ENCODE data around the gene TCF4.

Gene TCF4

GRCh38 chr18:55339990-55340389 lies 248.0 kb downstream of the TCF4 start:
- no peak for DNase-seq

- no peak for DNase-seq
These were observed 248.9 kb downstream of the TCF4 start for GRCh38 chr18:55338978-55339650.

GRCh38 chr18:55337908-55338521 lies 250.0 kb downstream of the TCF4 start:
- DNase-seq: no peak

- DNase-seq: no peak
These were observed 250.9 kb downstream of the TCF4 start for GRCh38 chr18:55337138-55337537.

- DNase-seq: no peak
These were observed 251.4 kb downstream of the TCF4 start for GRCh38 chr18:55336438-55337100.

GRCh38 chr18:55334875-55335274 lies 253.1 kb downstream of the TCF4 start:
- DNase-seq: no peak

GRCh38 chr18:55331301-55331700 lies 256.7 kb downstream of the TCF4 start:
- no peak for DNase-seq

GRCh38 chr18:55328301-55328700 lies 259.7 kb downstream of the TCF4 start:
- no peak for DNase-seq

GRCh38 chr18:55327454-55327853 lies 260.5 kb downstream of the TCF4 start:
- DNase-seq: no peak

- no peak for DNase-seq
These were observed 261.9 kb downstream of the TCF4 start for GRCh38 chr18:55326134-55326533.

- DNase-seq: no peak
These were observed 263.8 kb downstream of the TCF4 start for GRCh38 chr18:55324166-55324565.

GRCh38 chr18:55323051-55323994 lies 264.7 kb downstream of the TCF4 start:
- no peak for DNase-seq

GRCh38 chr18:55322178-55322735 lies 265.7 kb downstream of the TCF4 start:
- DNase-seq: no peak

- DNase-seq: no peak
These were observed 266.5 kb downstream of the TCF4 start for GRCh38 chr18:55321265-55322177.

- no peak for DNase-seq
These were observed 267.3 kb downstream of the TCF4 start for GRCh38 chr18:55320424-55321264.

GRCh38 chr18:55319459-55320193 lies 268.4 kb downstream of the TCF4 start:
- DNase-seq: no peak

- DNase-seq: no peak
These were observed 269.0 kb downstream of the TCF4 start for GRCh38 chr18:55318951-55319441.

- DNase-seq: no peak
These were observed 270.1 kb downstream of the TCF4 start for GRCh38 chr18:55317864-55318263.

GRCh38 chr18:55317324-55317723 lies 270.7 kb downstream of the TCF4 start:
- DNase-seq: no peak
